CD4-positive, alpha-beta memory T cell (primary cell): Measurements from ENCODE around the gene EVI2B. TPM values are rescaled to one million over a fixed set of nuclear protein-coding genes. Genes with fewer than 3 reads are reported as not detected.
"Not testable (repeated sequence)": the region's sequence is repeated elsewhere in the genome, so short reads cannot be mapped to it uniquely, and the experiment has no call there.

Experiments
- CTCF ChIA-PET: fragments of 350-600 bp; sonication (Branson Sonifier 250); formaldehyde crosslinking; loops from one replicate; lab custom pipeline; 2021; ENCODE audit warnings: inconsistent platforms; ENCODE audit not compliant: partially characterized antibody; lab: Charles Lee
- POLR2A ChIA-PET: fragments of 350-600 bp; sonication (Branson Sonifier 250); formaldehyde crosslinking; loops from one replicate; lab custom pipeline; 2021; ENCODE audit not compliant: partially characterized antibody; lab: Charles Lee
- DNase-seq, 5 donors: peaks; one replicate each; pipeline versions ENCODE4 v3.0.0 to v3.0.0-alpha.2; 2020 to 2022; ENCODE audit warnings: mixed read lengths in 1 of 5
- H3K27ac ChIP-seq: one replicate; pipeline ENCODE4 v1.7.0; 2013; ENCODE audit warnings: low read depth, low read length
- H3K27me3 ChIP-seq: 2 replicates; pipeline ENCODE4 v1.7.0; 2013; ENCODE audit warnings: mild to moderate bottlenecking, low read length, moderate library complexity; ENCODE audit not compliant: insufficient read depth
- H3K36me3 ChIP-seq: 2 replicates; pipeline ENCODE4 v1.7.0; 2013; ENCODE audit warnings: mild to moderate bottlenecking, low read length, moderate library complexity; ENCODE audit not compliant: insufficient read depth
- H3K4me1 ChIP-seq: 2 replicates; pipeline ENCODE4 v1.7.0; 2013; ENCODE audit warnings: mild to moderate bottlenecking, low read length, moderate library complexity; ENCODE audit not compliant: insufficient read depth
- H3K4me3 ChIP-seq, 2 donors: one replicate each; pipeline ENCODE4 v1.7.0; 2013; ENCODE audit warnings: low read length in 2 of 2, mild to moderate bottlenecking in 1 of 2
- H3K9me3 ChIP-seq, 2 donors: one replicate each; pipeline ENCODE4 v1.7.0; 2013; ENCODE audit warnings: low read length in 2 of 2, control low read depth in 1 of 2; ENCODE audit not compliant: control insufficient read depth in 1 of 2
- H3K27ac Mint-ChIP-seq, 7 donors: one replicate each; pipeline ENCODE4 v1.8.0; 2020 to 2021; ENCODE audit warnings: mixed read lengths in 7 of 7, mild to moderate bottlenecking in 6 of 7, inconsistent platforms in 3 of 7, moderate library complexity in 3 of 7
- H3K27me3 Mint-ChIP-seq, 2 donors: one replicate each; pipeline ENCODE4 v1.8.0; 2020 to 2021; ENCODE audit warnings: mixed read lengths in 2 of 2
- H3K36me3 Mint-ChIP-seq, 2 donors: one replicate each; pipeline ENCODE4 v1.8.0; 2020 to 2021; ENCODE audit warnings: mixed read lengths in 2 of 2, inconsistent platforms in 1 of 2, mild to moderate bottlenecking in 1 of 2
- H3K4me1 Mint-ChIP-seq, 4 donors: one replicate each; pipeline ENCODE4 v1.8.0; 2020 to 2021; ENCODE audit warnings: mixed read lengths in 4 of 4, mild to moderate bottlenecking in 1 of 4
- H3K4me3 Mint-ChIP-seq, 8 donors: one replicate each; pipeline ENCODE4 v1.8.0; 2020 to 2021; ENCODE audit warnings: mixed read lengths in 8 of 8, mild to moderate bottlenecking in 7 of 8, moderate library complexity in 6 of 8, inconsistent platforms in 3 of 8
- H3K9me3 Mint-ChIP-seq, 8 donors: one replicate each; pipeline ENCODE4 v1.8.0; 2020 to 2021; ENCODE audit warnings: mixed read lengths in 8 of 8, mild to moderate bottlenecking in 5 of 8, inconsistent platforms in 3 of 8, moderate library complexity in 1 of 8
- intact Hi-C: fragments of 100-400 bp; cut with micrococcal nuclease; formaldehyde crosslinking; loops from one replicate; pipeline ENCODE4 v1.15.1; 2023
- polyA plus RNA-seq, 2 donors: library from polyadenylated mRNA; unstranded; fragments of 300-500 nt; fragmentation: Illumina TruSeq; gene quantifications; one replicate each; pipeline ENCODE4 v1.2.3, GENCODE V29; 2021
- total RNA-seq, 2 experiments: library from RNA; stranded (reverse); gene quantifications; one replicate each; pipeline ENCODE4 v1.2.3, GENCODE V29; 2021

The EVI2B gene
- total and polyA plus RNA-seq, 4 experiments from 2014 or later: 99.2 to 176 (median 139) TPM

DNA sequence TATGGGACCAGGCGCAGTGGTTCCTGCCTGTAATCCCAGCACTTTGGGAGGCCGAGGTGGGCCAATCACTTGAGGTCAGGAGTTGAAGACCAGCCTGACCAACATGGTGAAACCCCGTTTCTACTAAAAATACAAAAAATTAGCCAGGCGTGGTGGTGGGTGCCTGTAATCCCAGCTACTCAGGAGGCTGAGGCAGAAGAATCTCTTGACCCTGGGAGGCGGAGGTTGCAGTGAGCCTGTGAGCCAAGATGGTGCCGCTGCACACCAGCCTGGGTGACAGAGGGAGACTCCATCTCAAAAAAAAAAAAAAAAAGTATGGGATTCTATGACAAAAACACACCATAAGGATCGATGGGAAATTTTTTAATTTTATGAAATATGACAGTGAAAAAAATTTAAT is 1.6 kb downstream of the EVI2B start:
- Mint-ChIP-seq H3K36me3 (peaks cover 3 to 36% of the 10 kb centered on the region in 2 donors), H3K27ac (peak overlapping the region; percentile 92 to 98 (median 97)), H3K4me1 (peaks cover 31 to 75% (median 48%) of the 10 kb centered on the region in 4 donors), H3K4me3 (peak overlapping the region; percentile 80 to 98 (median 92))
- ChIA-PET CTCF (interaction anchor here (1.1 to 2.1 kb wide), 5 partner anchors 8 to 64 kb away, joined by 3 to 9 read pairs (median 4); no protein-coding TSS in a partner anchor), POLR2A (interaction anchor here (0.7 to 9.0 kb wide), 6 partner anchors 8 to 217 kb away, joined by 3 to 197 read pairs (median 6); partner anchors contain the start of gene EVI2A)
- Histone ChIP-seq H3K4me1 (peaks cover 61% of the 10 kb centered on the region), H3K4me3 (peak overlapping the region; percentile 45 to 59), H3K27ac (peak overlapping the region; percentile 70)
- intact Hi-C loops: loop anchor here (2.0 to 5.0 kb wide), 5 partner anchors 40 to 235 kb away; no protein-coding TSS in a partner anchor
- H3K27me3 Mint-ChIP-seq, H3K9me3 ChIP-seq, H3K27me3 ChIP-seq, H3K36me3 ChIP-seq, H3K9me3 Mint-ChIP-seq: not testable (repeated sequence)
- DNase-seq: peak in 4 of 5 donors; percentile 30 to 48 (median 38)

DNA sequence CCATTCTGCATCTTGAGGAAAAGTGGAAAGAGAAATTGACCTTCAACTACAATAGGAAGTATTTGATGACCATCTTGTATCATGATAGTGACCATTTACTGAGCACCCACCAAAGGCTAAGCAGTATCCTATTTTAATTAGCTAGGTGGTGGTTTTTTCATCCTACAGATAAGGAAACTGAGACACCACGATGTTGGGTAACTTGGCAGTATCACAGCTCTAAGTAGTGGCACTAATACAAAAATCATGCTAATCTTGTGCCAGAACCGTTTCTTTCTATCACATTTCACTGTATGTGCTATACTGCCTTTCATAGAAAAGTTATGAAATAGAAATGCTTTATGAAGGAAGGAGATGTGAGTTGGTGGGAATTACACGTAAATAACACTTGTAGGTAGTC is 2.3 kb downstream of the EVI2B start:
- peak overlapping the region; percentile 92 to 98 (median 97) for H3K27ac Mint-ChIP-seq
- no peak for DNase-seq
- Histone ChIP-seq H3K27ac (peak overlapping the region; percentile 70), H3K4me3 (peak overlapping the region; percentile 45 to 59), H3K4me1 (peaks cover 61% of the 10 kb centered on the region), H3K9me3 (no peaks in the 10 kb centered on the region), H3K36me3 (no peaks in the 10 kb centered on the region), H3K27me3 (no peaks in the 10 kb centered on the region)
- ChIA-PET POLR2A (interaction anchor here (1.2 to 9.0 kb wide), 6 partner anchors 9 to 487 kb away, joined by 4 to 197 read pairs (median 7); partner anchors contain the start of genes CRLF3 and EVI2A), CTCF (interaction anchor here (1.1 to 2.1 kb wide), 5 partner anchors 8 to 64 kb away, joined by 3 to 9 read pairs (median 4); no protein-coding TSS in a partner anchor)
- H3K4me1 Mint-ChIP-seq: peaks cover 34 to 73% (median 50%) of the 10 kb centered on the region in 4 donors
- H3K4me3 Mint-ChIP-seq: peak overlapping the region; percentile 80 to 98 (median 92)
- H3K36me3 Mint-ChIP-seq: peaks cover 5 to 37% of the 10 kb centered on the region in 2 donors
- intact Hi-C loops: loop anchor here (5.0 kb wide), 4 partner anchors 41 to 236 kb away; no protein-coding TSS in a partner anchor
- H3K9me3 Mint-ChIP-seq: no peaks in the 10 kb centered on the region
- no peaks in the 10 kb centered on the region for H3K27me3 Mint-ChIP-seq

DNA sequence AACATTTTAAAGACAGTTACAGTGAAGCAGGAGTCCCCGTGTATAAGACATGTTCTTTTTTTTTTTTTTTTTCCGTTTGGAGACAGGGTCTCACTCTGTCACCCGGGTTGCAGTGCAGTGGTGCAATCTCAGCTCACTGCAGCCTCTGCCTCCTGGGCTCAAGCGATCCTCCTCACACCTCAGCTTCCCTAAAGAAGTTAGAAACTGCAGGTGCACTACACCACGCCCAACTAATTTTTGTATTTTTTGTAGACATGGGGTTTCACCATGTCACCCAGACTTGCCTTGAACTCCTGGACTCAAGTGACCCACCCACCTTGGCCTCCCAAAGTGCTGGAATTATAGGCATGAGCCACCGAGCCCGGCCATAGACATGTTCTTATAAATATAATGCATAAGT is 3.0 kb downstream of the EVI2B start:
- Histone ChIP-seq H3K9me3 (no peaks in the 10 kb centered on the region), H3K27ac (peak overlapping the region; percentile 70), H3K4me1 (peaks cover 61% of the 10 kb centered on the region), H3K36me3 (peaks cover under 1% of the 10 kb centered on the region), H3K27me3 (no peaks in the 10 kb centered on the region), H3K4me3 (peak overlapping the region; percentile 45 to 59)
- DNase-seq: peak in 2 of 5 donors; percentile 15 to 46
- ChIA-PET CTCF (interaction anchor here (0.9 to 2.1 kb wide), 5 partner anchors 9 to 486 kb away, joined by 3 to 9 read pairs (median 4); partner anchors contain the start of gene CRLF3), POLR2A (interaction anchor here (0.8 to 9.0 kb wide), 8 partner anchors 8 to 487 kb away, joined by 3 to 197 read pairs (median 6); partner anchors contain the start of genes CRLF3 and EVI2A)
- intact Hi-C loops: loop anchor here (1.0 to 5.0 kb wide), 5 partner anchors 10 to 236 kb away; partner anchors contain the start of gene EVI2A
- Mint-ChIP-seq H3K27ac (peak overlapping the region; percentile 92 to 98 (median 97)), H3K4me3 (peak overlapping the region; percentile 80 to 98 (median 92)), H3K4me1 (peaks cover 35 to 73% (median 52%) of the 10 kb centered on the region in 4 donors), H3K27me3 (no peaks in the 10 kb centered on the region), H3K36me3 (peaks cover 12 to 41% of the 10 kb centered on the region in 2 donors), H3K9me3 (no peaks in the 10 kb centered on the region)

DNA sequence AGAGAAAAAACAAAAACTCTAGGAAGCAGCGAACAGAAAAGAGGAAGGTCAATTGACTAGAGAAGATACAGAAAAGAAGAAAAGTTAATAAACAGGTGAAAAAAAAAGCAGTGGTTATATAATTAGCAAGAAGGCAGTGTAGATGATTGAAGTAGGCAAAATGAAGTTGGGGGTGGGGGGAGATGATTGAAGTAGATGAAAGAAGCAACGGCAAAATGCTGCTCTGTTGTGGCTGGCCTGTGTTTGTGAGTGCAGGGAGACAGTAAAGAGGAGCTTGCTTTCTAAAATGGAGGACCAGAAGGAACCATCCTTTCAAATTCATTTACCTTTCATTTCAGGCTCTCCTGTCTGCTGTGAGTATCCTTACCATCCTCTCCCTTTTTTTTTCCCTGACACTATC is 3.6 kb downstream of the EVI2B start:
- Mint-ChIP-seq H3K27me3 (no peaks in the 10 kb centered on the region), H3K9me3 (no peaks in the 10 kb centered on the region), H3K36me3 (peaks cover 18 to 46% of the 10 kb centered on the region in 2 donors), H3K4me3 (peak overlapping the region; percentile 80 to 96 (median 90)), H3K27ac (peak overlapping the region; percentile 92 to 98 (median 95)), H3K4me1 (peaks cover 35 to 76% (median 53%) of the 10 kb centered on the region in 4 donors)
- ChIA-PET CTCF (interaction anchor here (0.9 to 2.1 kb wide), 3 partner anchors 58 to 485 kb away, joined by 3 to 4 read pairs (median 3); partner anchors contain the start of gene CRLF3), POLR2A (interaction anchor here (0.7 to 9.0 kb wide), 10 partner anchors 10 to 486 kb away, joined by 3 to 197 read pairs (median 5); partner anchors contain the start of genes CRLF3 and EVI2A)
- no peaks in the 10 kb centered on the region for H3K9me3 ChIP-seq
- peak overlapping the region; percentile 45 to 59 for H3K4me3 ChIP-seq
- H3K4me1 ChIP-seq: peaks cover 61% of the 10 kb centered on the region
- peaks cover 7% of the 10 kb centered on the region for H3K36me3 ChIP-seq
- DNase-seq: peak; percentile 75 to 90 (median 81)
- no peaks in the 10 kb centered on the region for H3K27me3 ChIP-seq
- intact Hi-C loops: loop anchor here (1.0 to 5.0 kb wide), 5 partner anchors 11 to 237 kb away; partner anchors contain the start of gene EVI2A
- peak overlapping the region; percentile 70 for H3K27ac ChIP-seq

DNA sequence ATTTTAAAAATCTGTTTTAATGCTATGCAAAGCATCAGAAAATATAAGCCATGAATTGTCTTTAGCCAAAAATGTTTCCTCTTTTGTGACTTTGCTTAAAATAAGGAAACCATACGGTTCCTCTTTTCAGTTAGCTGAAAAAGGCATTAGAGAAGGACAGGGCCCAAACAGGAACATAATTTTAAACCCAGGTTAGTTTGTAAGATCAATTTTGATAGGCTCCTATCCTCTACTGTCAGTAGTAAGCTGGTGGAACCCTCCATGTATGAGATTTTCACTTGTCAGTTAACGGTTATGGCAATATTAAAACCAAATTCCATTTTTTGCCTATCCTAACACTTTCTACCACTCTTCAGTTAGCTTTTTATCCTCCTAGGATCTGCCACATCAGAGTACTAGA is 4.3 kb downstream of the EVI2B start:
- peaks cover 61% of the 10 kb centered on the region for H3K4me1 ChIP-seq
- peak overlapping the region; percentile 45 to 59 for H3K4me3 ChIP-seq
- H3K27me3 ChIP-seq: no peaks in the 10 kb centered on the region
- intact Hi-C loops: no loop called here
- H3K4me3 Mint-ChIP-seq: peak overlapping the region; percentile 80 to 96 (median 90)
- DNase-seq: peak in 4 of 5 donors; percentile 40 to 45 (median 43)
- no peaks in the 10 kb centered on the region for H3K27me3 Mint-ChIP-seq
- peaks cover 0 to 3% (median 0%) of the 10 kb centered on the region in 8 donors for H3K9me3 Mint-ChIP-seq
- CTCF ChIA-PET: interaction anchor here (0.9 kb wide), 1 partner anchor 65 kb away, joined by 3 read pairs; no protein-coding TSS in a partner anchor
- H3K36me3 ChIP-seq: peaks cover 14% of the 10 kb centered on the region
- POLR2A ChIA-PET: interaction anchor here (1.1 to 9.0 kb wide), 5 partner anchors 11 to 185 kb away, joined by 3 to 197 read pairs (median 7); partner anchors contain the start of gene EVI2A
- peaks cover 25 to 53% of the 10 kb centered on the region in 2 donors for H3K36me3 Mint-ChIP-seq
- H3K27ac ChIP-seq: peak overlapping the region; percentile 70
- H3K4me1 Mint-ChIP-seq: peaks cover 35 to 80% (median 55%) of the 10 kb centered on the region in 4 donors
- no peaks in the 10 kb centered on the region for H3K9me3 ChIP-seq
- H3K27ac Mint-ChIP-seq: peak overlapping the region; percentile 92 to 98 (median 95)

DNA sequence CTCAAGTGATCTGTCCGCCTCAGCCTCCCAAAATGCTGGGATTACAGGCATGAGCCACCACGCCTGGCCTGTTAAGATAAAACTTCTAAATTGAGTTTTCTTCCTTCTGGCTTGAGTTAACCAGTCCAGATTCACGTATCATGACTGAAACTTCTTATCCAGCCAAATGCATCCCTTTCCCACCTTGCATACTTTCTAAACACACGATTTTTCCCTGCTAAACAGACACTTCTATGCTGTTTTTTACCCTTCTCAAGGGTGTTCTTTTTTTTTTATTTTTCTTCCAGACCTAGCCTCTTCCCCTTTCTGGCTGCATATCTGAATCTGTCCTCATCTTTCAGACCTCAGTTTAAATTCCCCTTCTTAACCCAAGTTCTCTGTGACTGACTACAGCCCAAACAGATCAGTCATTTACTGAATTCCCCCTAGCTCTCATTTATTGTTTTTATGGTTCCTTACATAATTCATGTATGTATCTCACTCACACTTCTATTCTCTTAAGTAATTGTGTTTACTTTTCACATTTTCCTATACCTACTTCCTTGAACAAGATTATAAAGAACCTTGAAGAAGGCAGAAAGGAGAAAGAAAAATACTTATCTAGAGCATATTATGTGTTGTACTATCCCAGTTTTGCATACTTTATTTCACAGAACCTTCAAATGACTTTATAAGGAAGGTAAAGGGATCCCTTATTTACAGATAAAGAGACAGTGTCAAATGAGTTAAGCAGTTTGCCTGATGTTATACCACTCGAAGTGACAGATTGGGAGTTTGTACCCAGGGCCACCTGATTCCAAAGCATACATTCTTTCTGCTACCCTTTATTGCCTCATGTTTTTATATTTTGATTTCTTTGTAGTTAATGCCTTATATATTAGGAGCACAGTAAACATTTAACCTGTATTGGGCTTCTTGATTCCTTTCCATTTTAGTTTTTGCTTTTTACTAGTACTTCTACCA is 5.2 kb downstream of the EVI2B start:
- intact Hi-C loops: no loop called here
- H3K36me3 Mint-ChIP-seq: peaks cover 34 to 55% of the 10 kb centered on the region in 2 donors
- Histone ChIP-seq H3K4me1 (peaks cover 61% of the 10 kb centered on the region), H3K27me3 (no peaks in the 10 kb centered on the region), H3K36me3 (peaks cover 19% of the 10 kb centered on the region), H3K27ac (peak overlapping the region; percentile 70), H3K4me3 (peak overlapping the region in 1 of 2 donors; percentile 59), H3K9me3 (no peaks in the 10 kb centered on the region)
- peak overlapping the region; percentile 92 to 98 (median 95) for H3K27ac Mint-ChIP-seq
- peaks cover 39 to 77% (median 58%) of the 10 kb centered on the region in 4 donors for H3K4me1 Mint-ChIP-seq
- no peaks in the 10 kb centered on the region for H3K27me3 Mint-ChIP-seq
- CTCF ChIA-PET: interaction anchor here (0.6 kb wide), 1 partner anchor 14 kb away, joined by 4 read pairs; no protein-coding TSS in a partner anchor
- peak overlapping the region; percentile 80 to 96 (median 90) for H3K4me3 Mint-ChIP-seq
- peaks cover 0 to 3% (median 0%) of the 10 kb centered on the region in 8 donors for H3K9me3 Mint-ChIP-seq
- POLR2A ChIA-PET: interaction anchor here (1.1 to 9.0 kb wide), 3 partner anchors 12 to 43 kb away, joined by 3 to 197 read pairs (median 8); partner anchors contain the start of gene EVI2A
- no peak for DNase-seq
